NT2/D1 (cell line): ENCODE data around the gene CAMK1D.

Source experiments
- SUZ12 ChIP-seq: IDR thresholded peaks from 2 replicates; pipeline ENCODE4 v1.6.1; 2011; ENCODE audit not compliant: insufficient read length, insufficient read depth; ENCODE audit errors: extremely low read depth
- YY1 ChIP-seq: IDR thresholded peaks from 2 replicates; pipeline ENCODE4 v1.6.1; 2011; ENCODE audit not compliant: insufficient read length, insufficient read depth
- ZNF274 ChIP-seq: IDR thresholded peaks from 2 replicates; pipeline ENCODE4 v1.6.1; 2011; ENCODE audit warnings: mild to moderate bottlenecking, low read depth, low read length

DNA sequence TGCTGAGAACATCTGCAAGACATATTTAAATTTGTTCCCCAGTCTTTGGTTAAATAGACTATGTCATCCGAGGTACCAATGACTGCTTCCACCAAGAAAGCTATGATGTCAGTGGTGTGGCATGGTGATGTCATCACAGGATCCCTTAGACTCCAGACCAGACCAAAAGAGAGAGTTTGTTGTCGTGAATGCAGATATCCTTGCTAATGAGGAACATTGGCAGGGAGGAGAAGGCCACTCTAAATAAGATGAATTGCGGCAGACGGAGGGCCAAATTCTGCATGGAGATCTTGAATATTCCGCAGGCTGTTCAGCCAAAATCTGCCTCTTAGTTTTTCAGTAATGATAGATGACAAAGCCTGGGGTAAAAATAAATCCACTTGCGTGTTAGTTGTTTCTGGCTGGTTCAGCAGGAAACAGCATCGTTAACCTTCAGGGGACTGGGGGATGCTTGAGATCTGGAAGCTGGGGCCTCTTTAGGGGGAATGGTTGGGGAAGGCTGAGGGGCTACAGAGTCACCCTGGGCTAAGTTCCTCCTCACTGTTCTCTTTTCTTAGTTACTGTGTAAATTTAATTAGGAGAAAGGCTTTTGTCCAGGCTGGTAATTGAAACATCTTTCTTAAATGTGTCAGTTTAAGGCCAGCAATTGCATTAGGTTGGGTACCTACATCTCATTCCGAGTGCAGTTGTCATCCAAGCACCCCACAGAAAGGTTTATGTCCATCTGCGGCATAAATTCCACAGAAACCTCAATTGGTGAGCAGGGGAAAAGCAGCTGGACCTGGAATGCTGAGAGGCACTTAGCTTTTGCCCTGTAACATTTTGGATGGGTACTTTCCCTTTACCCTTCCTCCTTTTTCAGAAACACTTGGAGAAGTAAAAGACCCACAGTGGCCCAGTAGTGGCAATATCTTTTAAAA lies 11.6 kb upstream of the CAMK1D start:
- TF ChIP-seq ZNF274 (no peak), YY1 (no peak), SUZ12 (no peak)
